DMS 273 (cell line): ENCODE measurements around the gene NFIX.
"Not testable (repeated sequence)": the region's sequence is repeated elsewhere in the genome, so short reads cannot be mapped to it uniquely, and the experiment has no call there.

Experiments used
- DNase-seq: peaks from one replicate; lab custom pipeline; 2025; ENCODE audit not compliant: unreplicated experiment; lab: John Stamatoyannopoulos, UW

NFIX gene

DNA sequence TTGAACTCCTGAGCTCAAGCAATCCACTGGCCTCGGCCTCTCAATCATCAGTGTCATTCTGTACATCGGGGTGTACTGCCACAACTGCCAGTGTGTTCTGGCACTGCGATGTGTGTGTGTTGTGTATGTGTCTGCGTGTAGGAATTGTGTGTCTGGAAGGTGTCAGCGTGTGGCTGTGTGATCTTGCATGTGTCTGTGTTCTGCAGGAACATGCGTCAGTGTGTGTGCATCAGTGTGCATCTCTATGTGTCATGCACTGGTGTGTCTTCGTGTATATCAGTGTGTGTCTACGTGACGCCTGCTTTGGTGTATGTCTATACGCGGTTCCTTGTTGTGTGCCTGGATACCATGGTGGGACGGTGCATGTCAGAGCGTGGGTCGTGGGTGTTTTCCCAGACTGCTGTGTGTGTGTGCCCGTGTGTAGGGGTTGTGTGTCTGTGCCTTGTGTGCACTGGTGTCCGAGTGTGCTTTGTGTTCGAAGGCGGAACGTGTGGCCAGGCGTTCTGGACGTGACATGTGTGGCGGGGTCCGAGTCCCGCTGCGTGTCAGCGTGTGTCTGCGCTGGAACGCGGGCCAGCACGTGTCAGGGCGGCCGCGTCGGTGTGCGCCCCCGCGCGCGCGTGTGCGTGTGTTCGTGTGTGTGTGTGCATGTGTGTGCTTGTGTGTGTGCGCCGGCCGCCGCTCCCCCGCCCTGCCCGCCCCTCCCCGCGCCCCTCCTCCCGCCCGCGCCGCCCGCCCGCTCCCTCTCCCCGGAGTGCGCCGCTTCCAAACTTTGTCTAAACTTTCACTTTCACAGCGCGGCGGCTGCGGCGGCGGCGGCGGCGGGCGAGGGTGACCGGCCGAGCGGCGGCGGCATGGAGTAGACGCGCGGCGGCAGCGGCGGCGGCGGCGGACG, at the start of gene NFIX:
NFIX (plus strand) TSS at position 775 of the 895 bp plus-strand sequence. CDS start 363 bp downstream, outside the sequence.
- DNase-seq: peak; percentile 70

DNA sequence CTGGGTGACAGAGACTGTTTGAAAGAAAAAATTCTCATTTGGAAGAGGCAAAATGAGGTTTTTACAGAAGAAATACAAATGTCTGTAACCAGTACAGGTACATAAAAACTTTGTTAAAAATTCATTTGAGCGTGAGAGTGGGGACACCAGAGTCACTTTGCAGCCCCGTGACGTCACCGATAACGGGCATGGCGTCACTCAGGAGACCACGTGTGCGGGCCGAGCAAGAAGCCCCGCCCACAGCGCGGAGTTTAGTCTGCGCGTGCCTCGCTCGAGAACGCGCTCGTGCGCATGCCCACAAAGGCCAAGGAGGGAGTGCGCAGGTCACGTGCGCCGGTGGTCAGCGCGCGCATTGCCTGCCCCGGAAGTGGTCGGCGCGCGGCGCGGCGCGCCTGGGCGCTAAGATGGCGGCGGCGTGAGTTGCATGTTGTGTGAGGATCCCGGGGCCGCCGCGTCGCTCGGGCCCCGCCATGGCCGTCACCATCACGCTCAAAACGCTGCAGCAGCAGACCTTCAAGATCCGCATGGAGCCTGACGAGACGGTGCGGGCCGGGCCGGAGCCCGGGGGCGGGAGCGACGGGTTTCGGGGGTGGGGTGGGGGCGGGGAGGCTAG, 49.7 kb upstream of the NFIX start, which contains the start of gene RAD23A:
RAD23A (plus strand) TSS at position 384 of the 613 bp plus-strand sequence; CDS start at position 471, 87 bp downstream.
- peak; percentile 100 for DNase-seq

DNA sequence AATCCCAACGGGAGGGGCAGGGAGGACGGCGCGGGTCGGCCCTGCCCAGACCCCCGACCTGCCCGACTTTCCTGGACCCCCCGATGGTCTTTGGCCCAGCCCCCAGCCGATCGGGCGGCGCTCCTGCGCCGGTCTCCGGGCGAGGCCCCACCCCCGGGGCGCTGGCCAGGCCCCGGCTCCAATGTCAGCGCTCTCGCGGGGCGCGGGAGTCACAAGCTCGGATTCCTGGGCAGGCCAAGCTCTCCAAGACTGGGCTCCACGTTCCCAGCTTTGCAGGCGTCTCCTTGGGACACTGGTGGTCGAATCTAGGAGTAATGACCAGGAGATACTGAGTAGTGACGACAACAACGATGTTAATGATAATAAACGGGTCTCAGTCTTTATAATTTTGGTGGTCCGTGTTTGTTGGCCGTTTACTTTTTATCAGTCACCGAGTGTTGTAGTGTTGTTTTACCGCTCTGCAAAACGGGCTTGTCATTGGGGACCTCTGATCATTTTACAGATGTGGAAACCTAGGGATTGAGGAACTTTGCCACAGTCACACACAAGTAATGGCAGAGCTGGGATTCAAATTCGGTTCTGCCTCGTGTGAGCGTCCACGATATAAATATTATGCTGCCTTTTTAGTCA, 49.1 kb upstream of the NFIX start:
- peak; percentile 93 for DNase-seq

DNA sequence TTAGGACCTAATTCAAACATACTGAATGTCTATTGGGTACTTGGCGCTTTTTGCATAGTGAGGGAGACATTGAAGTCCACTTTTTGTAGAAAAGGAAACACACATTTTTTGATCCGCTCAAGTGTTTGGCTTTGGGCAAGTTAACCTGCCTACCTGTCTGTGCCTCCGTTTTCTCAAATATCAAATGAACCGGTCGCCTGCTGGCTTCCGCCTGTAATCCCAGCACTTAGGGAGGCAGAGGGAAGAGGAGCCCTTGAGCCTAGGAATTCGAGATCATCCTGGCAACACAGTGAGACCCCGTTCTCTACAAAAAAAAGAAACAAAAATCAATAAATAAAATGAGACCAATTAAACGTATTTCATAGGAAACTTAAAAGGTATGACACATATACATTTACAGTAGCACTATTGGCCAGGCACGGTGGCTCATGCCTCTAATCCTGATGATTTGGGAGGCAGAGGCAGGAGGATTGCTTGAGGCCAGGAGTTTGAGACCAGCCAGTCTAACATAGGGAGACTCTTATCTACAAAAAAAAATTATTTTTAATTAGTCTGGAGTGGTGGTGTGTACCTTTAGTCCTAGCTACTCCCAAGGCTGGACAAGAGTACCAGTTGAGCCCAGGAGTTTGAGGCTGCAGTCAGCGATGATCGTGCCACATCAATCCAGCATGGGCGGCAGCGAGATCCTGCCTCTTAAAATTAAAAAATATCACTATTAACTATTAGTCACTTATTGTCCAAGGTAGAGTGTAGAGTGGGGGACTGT, 48.4 kb upstream of the NFIX start:
- DNase-seq: no peak

DNA sequence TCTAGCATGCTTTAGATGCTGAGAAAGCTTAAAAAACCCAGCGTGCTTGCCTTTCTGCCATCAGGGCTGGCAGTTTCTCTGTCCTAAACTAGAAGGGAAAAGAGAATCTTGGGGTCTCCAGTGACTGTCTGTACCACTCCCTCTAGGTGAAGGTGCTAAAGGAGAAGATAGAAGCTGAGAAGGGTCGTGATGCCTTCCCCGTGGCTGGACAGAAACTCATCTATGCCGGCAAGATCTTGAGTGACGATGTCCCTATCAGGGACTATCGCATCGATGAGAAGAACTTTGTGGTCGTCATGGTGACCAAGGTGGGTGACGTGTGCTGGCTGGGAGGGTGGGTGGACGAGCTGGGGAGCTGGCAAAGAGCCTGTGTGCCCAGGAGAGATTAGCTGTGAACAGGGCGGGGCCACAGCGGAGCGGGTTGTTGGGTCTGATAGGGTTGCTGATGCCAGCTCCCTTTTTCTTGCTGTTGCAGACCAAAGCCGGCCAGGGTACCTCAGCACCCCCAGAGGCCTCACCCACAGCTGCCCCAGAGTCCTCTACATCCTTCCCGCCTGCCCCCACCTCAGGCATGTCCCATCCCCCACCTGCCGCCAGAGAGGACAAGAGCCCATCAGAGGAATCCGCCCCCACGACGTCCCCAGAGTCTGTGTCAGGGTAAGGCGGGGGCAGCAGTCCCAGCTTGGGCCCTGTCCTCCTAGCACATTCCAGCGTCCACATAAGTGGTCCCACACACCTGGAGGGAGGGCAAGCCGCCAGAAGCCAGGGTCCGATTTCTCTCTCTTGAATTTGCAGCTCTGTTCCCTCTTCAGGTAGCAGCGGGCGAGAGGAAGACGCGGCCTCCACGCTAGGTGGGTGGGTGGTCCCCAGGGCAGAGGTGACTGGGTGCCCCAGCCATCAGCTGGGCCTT, 47.3 kb upstream of the NFIX start:
- no peak for DNase-seq

DNA sequence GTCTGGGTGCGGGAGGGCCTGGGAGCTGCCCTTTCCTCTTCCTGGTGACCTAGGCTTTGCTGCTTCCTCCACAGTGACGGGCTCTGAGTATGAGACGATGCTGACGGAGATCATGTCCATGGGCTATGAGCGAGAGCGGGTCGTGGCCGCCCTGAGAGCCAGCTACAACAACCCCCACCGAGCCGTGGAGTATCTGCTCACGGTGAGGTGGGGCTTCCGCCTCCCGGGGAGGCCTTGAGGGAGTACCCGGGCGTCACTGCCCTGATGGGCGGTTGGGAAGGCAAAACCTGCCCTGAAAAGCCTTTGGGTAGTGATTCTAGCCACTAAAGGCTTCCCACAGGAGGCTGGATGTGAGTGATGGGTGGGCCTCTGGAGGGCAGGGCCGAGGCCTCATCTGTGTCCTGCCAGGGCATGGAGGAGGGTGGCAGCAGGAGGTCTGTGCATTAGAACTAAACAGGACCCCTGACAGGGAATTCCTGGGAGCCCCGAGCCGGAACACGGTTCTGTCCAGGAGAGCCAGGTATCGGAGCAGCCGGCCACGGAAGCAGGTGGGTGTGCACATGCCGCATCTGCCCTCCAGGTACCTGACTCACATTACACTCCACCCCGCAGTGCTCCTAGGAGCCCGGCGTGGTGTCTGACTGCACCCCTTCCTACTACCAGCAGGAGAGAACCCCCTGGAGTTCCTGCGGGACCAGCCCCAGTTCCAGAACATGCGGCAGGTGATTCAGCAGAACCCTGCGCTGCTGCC, 46.5 kb upstream of the NFIX start:
- DNase-seq: no peak

DNA sequence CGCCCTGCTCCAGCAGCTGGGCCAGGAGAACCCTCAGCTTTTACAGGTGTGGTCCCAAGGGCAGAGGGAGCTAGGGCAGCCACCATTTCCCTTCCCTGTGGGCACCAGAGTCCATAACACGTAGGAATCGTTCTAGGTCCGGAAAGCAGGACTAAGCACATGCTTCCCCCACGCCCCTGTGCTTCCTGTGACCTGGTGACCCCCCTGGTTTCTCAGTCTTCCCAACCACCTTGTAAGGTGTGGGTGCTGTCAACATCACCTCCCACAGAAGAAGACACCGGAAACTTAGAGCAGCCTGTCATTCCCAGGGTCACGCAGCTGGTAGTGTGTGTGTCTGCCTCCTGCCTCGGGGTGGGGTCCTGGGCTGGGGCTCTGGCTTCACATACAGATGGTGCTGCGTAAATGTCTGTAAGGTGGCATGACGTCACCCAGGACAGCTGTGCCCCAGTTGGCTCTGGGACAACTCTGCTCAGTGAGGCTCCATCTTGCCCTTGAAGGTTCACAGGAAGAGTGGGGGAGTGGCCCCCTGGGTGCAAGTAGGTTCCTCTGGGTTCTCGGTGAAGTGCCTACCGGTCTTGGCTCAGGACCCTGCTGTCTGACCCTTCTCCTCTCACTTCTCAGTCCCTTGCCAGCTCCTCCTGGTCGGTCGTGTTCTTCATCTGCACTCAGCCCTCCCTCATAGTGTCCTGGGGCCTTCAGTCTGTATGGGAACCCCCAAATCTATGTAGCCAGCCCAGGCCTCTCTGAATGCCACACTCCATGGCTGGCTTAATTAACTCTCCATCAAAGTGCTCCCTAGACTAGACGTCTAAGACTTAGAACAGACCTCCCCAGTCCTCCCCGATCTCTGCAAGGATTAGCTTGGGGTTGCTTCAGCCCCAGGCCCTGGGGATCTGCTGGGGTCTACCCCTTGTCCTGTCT, 45.7 kb upstream of the NFIX start:
- DNase-seq: peak; percentile 86

DNA sequence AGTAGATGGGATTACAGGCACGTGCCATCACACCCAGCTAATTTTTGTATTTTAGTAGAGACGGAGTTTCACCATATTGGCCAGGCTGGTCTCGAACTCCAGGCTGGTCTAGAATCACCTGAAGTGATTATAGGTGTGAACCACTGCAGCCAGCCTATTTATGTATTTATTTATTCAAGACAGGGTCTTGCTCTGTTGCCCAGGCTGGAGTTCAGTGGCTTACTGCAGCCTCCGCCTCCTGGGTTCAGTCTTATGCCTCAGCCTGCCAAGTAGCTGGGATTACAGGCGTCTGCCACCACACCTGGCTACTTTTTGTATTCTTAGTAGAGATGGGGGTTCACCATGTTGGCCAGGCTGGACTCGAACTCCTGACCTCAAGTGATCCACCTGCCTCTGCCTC, 43.2 kb upstream of the NFIX start:
- DNase-seq: peak; percentile 73

DNA sequence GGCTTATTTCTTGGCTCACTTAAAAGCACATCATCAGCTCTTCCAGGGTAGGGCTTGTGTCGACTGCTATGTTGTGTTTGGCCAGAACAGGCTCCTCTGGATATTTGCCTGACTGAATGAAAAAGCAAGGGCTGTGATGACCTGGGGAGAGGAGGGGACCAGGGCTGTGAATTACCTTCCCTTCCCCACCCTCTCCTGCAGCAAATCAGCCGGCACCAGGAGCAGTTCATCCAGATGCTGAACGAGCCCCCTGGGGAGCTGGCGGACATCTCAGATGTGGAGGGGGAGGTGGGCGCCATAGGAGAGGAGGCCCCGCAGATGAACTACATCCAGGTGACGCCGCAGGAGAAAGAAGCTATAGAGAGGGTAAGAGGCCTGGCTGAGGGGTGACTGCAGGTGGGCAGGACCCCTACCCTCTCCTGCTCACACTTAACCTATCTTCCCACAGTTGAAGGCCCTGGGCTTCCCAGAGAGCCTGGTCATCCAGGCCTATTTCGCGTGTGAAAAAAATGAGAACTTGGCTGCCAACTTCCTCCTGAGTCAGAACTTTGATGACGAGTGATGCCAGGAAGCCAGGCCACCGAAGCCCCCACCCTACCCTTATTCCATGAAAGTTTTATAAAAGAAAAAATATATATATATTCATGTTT, 42.7 kb upstream of the NFIX start:
- DNase-seq: peak; percentile 91

DNA sequence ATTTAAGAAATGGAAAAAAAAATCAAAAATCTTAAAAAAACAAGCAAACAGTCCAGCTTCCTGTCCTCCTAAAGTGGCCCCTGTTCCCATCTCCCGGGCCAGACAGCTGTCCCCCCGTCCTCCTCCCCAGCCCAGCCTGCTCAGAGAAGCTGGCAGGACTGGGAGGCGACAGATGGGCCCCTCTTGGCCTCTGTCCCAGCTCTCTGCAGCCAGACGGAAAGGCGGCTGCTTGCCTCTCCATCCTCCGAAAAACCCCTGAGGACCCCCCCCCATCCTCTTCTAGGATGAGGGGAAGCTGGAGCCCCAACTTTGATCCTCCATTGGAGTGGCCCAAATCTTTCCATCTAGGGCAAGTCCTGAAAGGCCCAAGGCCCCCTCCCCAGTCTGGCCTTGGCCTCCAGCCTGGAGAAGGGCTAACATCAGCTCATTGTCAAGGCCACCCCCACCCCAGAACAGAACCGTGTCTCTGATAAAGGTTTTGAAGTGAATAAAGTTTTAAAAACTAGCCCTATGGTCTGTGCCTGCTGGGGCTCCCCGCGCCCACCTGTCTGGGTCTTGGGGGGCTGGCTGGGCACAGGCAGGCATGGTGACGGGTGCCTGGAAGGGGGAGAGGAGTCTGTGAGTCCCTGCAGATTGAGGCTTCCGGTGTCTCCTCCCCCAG, 42.0 kb upstream of the NFIX start:
- DNase-seq: peak; percentile 97

DNA sequence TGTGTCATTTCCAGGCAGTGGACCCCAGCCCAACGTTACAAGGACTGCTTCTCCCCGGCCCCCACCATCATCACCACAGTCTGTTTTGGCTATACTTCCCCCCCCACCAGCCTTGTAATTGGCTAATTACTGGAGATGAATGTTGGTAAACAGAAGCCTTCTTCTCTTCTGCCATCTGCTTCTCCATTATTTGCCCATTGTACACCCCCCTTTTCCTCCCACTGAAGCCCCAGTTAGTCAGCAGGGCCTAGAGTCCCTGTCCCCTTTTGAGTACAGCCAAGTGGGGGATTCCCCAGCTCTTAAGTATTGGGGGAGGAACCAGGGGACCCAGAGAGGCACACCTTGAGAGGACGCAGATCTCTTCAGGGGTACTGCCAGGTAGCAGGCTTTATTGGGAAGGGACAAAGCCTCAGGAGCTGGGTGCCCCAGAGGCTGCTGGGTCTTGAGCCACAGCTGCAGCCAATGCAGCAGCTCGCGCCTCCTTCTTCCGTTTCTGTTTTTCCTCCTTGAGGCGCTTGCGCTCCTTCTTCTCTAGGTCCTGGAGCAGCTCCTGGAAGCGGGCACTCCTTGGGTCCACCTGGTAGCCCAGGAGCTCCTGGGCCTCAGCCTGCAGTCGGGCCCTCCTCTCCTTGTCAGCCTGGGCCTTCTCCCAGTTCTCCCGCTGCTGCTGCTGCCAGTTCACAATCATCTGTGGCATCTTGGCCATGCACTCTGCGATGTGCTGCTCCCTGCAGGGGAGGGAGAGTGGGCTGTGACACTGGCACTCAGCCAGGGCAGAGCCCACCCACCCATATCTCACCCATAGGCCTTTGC, 41.3 kb upstream of the NFIX start:
- peak; percentile 92 for DNase-seq

DNA sequence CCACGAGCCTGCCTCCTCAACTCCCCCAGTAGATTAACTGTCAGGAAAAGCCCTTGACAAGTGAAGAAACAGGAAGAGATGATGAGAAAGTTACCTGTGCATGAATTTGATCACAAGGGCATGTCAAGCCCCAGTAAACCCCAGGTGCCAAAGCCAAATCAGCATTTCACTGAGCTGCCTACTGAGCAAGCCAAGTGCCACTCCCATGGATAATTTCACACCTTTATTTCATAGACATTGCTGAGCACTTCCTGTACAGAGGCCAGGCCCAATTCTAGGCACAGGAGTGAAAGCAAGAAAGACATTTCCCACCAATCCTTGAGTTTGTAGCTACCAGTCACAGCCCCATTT, 40.7 kb upstream of the NFIX start:
- DNase-seq: no peak

DNA sequence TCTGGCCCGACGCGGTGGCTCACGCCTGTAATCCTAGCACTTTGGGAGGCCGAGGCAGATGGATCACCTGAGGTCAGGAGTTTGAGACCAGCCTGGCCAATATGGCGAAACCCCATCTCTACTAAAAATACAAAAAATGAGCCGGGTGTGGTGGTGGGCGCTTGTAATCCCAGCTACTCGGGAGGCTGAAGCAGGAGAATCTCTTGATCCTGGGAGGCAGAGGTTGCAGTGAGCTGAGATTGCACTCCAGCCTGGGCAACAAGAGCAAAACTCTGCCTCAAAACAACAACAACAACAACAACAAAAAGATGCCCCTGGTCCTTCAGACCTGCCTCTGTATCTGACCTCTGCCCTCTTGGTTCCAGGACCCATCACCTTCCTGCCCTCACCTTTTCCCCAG, 39.7 kb upstream of the NFIX start:
- not testable (repeated sequence) for DNase-seq

DNA sequence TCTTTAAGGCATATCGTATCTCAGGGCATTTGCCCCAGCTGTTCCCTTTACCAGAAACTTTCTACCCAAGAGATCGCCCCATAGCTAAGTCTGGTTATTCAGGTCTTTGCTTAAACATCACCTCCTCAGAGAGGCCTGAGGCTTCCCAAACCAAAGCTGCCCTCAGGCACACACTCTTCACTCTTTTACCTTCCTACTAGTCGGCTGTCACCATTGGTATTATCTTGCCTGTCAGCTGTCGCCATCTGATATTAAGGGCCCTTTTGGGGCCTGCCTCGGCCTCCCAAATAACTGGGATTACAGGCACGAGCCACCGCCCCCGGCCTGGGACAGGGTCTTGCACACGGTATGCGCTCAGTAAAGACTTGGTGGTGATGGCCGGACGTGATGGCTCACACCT, 39.3 kb upstream of the NFIX start:
- peak; percentile 49 for DNase-seq

DNA sequence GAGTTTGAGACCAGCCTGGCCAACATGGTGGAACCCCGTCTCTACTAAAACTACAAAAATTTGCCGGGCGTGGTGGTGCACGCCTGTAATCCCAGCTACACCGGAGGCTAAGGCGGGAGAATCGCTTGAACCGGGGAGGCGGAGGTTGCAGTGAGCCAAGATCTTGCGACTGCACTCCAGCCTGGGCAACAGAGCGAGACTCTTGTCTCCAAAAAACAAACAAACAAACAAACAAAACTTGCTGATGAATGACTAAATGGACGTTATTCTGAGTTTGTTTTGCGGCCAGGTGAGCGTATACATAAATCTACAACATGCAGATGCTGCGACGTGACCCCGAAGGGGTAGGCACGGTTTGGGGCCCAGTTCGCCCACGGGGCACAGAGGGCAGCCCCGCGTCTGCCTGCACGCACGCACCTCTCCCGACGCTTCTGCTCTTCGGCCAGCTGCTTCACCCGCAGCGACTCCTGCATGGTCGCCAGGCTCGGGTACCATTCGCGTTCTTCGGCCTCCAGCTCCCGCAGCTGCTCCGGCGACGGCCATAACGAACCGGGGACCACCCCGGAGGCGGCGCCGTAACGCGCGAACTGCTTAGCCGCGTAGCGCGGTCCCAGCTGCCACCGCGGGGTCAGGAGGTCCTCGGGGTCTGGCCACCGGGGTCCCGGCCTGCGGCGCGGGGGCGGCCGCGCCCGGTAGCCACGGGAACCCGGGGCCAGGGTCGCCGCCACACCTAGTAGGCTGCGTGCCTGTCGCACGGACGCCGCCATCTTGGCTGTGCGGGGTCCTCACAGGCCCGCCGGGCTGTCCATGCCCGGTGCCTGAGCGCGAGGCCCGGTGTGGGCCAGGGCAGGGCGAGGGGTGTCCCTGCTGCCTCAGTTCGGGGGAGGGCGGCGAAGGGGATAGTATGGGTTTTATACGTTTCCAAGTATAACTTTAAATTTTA, 38.6 kb upstream of the NFIX start, which contains the start of gene GADD45GIP1:
GADD45GIP1 (minus strand) TSS at position 778 of the 943 bp plus-strand sequence; CDS start at position 767, 11 bp downstream.
- DNase-seq: peak; percentile 94
